Left kidney (tissue), 2 donors: ENCODE results near the gene FILIP1L. TPM values are rescaled to one million over a fixed set of nuclear protein-coding genes. Genes with fewer than 3 reads are reported as not detected.

Source experiments
- DNase-seq: peaks from one replicate; pipeline ENCODE4 v3.0.0-alpha.2; 2013
- polyA plus RNA-seq: library from polyadenylated mRNA; unstranded; fragments of 120-200 nt; gene quantifications from one replicate; pipeline ENCODE4 v1.2.1, GENCODE V29; 2013; ENCODE audit not compliant: insufficient read length

Gene FILIP1L
- polyA plus RNA-seq, 1 donor: 16.3 TPM

DNA sequence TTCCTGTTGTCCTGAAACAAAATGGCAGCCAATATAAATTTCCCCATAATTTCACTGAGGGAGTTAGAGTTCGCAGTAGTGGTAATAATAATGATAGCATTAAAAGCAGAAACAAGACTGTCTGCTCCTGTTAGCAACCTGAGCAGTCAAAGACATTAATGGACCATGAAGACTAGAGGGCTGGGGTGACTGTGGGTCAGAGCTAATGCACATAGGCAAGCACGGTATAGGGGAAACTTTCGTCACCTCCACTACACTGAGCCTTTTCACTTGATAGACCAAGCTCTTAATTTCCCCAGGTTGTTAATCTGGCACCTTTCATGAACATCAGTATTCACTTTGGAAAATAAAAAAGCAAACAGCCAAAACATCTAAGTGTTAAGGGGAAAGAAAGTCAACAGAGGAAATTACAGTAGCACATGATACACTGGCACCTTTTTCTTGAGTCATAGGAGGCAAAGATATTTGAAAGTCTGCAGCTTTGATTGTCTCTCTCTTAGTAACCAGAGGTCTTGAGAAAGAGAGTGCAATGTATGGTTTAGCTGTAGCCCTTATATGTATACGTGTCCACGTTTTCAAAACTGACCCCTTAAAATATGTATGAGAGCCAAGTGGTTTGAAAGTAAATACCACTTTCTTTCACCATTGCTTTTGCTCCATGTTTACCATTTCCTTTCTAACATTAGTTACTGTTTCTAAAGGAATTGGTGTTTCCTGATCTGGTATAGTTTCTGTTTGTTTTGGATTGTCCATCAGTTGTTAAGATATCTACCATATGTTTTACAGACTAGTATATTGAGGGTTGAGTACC is 104.8 kb downstream of the FILIP1L start:
- peak; percentile 46 for DNase-seq

DNA sequence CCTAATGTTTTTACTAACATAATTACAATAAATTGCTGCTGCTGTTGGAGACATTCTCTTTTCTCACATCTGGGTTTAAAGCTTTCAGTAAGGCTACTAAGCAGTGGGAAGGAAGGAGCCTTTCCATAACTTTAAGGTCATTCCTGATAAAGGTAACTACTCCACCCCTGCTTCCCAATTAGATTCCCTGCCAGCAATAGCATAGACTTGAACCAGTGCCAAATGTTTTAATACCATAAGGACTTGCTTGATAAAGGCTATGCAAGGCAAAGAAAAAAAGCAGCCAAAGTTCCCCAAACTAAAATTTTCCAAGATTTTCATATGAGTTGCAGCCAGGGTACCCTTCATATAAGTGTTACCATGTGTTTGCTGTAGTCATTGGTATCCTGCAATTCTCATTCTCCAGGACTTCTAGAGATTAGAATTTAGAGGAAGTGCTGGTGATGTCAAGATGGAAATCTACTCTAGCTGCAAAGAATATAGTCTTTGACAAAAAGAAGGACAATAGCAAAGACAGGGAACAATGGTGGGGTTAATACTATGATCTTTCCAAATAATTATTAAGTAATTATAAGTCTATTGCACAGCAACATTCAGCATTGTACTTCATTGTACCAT is 106.1 kb downstream of the FILIP1L start:
- no peak for DNase-seq

DNA sequence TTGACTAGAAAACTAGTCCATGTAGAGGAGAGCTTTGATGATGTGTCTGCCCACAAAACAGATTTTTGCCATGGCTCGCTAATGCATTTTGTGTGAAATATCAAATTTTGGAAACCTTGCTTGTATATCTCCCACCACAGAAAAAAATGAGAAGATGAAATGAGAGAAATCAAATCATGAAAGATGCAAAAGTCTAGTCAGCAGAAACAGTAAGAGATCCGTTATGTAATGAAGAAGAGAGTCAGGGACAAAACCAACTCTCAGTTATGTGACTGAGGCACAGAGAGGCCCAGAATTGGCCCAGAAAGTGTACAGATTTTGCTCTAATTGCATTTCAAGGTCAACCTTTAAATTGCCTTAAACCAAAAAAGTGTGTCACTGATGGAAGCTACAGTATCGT is 107.0 kb downstream of the FILIP1L start:
- DNase-seq: no peak

DNA sequence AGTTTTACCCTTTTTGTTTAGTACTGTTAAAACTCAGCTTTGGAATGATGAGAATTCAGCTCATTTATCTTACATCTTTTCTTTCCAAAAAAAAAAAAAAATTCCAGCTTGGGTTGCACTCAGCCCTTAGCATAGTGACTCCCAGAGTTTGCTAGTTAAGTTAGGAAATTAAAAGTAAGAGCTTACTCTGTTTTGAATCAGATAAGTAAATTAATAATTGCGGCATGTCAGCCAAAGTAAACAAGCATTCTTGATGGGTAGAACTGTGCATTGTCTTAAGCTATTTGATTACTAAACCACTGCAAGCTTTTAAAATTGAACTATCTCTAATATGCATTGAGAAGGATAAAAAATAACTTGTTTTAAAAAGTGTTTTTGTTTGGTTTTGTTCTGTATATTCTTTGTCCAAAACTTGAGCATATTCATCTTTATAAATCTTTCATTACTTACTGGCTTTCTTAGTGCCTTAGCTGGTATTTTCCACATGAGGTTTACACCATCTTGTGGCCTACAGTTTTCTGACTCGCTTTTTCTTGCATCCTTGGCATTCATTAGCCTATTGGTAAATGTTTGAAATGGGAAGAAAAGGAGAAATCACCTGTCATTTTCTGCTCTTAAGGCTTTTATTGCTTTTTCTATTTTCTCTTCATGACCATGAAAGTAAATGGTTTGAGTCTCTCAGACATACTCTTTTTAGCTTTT is 107.6 kb downstream of the FILIP1L start:
- DNase-seq: no peak

DNA sequence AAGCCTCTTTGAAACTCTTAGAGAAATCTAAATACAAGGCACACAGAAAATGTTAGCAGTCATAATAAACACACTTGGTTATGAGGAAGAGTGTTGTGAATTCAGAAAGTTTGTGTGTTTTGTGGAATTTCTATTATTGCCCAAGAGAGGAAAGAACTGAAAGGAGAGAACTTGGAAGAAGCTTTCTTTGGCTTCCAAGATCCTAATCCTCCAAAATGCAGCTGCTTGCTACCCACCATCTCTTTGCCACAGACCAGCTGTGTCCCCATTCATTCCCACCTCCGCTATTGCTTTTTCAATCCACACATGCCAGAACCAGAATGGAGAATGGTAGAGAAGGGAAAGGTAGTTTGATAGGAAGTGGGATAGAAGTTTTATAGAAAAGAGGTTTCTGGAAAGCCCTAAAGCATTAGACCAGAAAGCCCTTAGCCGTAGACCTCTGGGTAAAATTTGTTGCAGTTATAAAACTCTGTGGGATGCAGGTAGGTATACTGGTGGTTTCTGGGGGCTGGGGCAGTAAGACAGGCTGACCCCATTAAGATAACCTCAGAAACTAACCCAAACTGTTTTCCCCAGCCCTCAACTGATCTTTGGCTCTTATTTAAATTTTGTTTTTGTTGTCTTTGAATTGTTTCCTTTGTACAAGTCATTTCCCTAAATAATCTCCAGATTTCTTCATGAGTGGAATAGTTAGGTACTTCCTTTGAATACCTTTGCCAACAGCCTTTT is 108.5 kb downstream of the FILIP1L start:
- no peak for DNase-seq

DNA sequence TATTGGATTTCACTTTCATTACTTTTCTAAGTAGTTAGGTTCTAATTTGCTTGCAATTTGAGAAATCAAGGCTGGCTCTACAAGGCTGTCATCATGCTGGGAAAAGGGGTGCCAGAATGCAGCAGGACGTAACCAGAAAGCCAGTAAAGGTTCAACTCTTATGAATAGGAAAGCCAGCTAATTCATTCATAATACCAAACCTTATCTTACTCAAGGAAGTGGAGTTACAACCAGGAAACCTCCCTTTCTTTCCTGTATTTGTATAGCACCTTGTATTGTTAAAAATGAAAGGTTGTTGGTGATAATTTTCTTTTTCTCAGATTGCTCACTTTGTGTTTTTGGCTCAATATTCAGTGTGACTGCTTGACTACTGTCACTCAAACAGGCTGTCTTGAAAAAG is 109.4 kb downstream of the FILIP1L start:
- DNase-seq: no peak

DNA sequence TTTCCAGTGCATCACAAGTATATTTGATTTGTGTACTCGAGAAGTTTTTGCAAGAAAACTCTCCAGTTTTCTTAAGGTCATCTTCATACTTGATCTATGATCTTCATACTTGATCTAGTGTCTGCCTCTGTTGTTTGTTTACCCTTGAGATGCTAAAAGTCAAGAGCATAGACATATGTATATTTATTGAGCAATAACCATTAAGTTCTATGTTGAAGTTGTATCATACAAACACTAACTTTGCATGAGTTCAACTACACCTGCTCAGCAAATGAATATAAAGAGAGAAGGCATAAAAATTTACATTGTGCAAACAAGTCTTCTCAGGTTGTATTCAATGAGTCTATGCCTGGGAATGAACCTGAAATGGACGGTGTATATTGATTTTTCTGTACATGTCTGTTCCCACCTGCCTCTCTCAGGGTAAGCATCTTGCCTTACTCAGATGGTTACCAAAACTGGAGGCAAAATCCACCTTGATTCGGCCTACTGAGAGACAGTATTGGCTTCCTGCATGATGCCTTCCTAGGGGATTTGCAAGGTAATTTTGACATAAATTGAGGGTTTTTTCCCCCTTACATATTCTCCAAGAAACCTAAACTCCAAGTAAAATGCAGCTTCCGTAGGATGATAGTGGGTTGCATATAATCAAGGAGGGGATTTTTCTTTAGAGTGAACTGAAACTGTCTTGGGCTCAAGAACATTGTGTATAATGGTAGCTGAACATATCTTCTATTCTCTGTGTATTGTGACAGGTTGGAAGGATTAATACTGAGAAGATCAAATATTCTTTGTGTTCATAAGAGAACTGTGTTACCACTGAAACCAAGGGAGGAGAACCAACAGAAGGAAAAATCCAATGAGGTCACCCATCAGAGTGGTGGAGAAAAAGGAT is 110.4 kb downstream of the FILIP1L start:
- no peak for DNase-seq

DNA sequence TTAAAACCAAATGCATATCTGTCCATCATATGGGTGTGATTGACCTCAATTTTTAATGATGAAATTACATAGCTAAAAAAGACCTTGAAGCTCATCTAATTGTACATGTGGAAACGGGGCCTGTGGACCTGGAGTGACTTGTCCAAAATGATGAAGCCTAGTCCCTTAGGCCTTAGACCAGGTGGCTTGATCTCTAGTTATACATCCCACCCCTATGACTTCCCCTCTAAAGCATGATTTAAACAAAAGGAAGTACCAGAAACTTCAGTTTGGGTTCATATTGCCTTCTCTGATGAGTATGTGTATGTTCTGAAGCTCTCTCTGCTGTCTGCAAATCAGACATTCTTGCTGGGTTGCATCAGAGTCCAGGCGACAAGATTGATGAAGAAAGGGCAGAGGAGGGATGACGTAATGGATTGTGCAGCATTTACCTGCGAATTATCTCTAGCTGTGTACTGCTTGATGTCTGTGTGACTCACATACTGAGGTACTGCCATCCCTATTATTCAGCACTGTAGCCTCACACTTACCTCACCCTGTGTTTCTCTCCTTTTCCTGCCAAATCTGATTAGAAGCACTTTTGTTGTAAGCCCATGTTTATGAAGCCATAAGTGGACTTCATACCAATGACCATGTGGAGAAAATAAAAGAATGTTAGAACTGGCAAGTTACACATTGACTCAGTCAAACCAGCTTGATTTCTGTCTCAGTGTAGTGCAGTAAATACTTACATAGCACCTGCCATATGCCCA is 111.5 kb downstream of the FILIP1L start:
- DNase-seq: no peak

DNA sequence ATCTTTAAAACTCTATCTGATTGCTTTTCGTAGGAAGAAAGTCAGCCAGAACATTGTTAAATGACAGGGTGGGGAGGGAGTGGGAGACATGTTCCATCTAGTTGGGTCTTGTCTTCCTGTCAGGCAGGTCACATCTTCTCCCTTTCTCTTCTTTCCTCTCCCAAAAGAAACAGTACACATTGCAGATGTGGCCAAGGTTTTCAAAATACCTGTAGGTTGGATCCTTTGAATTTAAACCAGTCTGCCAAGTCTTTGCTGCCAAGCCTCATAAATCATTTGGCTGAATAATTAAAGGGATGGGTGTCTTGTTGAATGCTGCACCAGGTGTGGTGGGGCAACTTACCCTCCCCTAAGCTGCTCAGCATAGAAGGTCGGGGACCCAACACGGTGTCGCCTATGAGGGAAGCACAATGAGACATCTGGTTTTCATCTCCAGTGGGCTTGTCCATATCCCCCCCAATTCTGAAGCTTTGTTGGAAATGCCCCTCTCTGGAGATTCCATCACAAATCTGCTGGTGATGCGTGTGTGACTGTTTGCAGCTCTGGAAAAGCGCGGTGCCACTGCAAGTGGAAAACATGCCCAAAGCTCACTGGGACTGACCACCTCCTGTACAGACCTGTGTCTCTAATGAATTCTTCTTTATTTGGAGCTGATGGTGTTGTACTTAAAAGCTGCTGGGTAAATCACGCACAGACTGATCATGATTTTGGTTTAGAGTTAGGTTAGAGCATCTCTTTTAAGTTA is 112.6 kb downstream of the FILIP1L start:
- no peak for DNase-seq

DNA sequence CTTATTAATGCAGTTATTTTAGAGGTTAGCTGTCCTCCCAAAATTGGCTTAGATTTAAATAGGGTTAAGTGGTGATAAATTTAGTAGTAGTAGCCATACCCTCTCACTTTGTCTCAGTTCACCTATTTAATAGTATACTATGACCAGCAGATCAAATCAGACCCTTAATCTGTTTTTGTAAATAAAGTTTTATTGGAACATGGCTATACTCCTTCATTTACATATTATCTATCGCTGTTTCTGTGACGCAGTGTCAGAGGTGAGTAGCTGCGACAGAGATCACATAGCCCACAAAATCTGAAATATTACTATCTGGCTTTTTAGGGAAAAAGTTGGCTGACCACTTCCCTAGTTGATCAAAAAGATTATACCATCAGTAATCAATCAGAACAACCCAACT is 113.2 kb downstream of the FILIP1L start:
- no peak for DNase-seq

DNA sequence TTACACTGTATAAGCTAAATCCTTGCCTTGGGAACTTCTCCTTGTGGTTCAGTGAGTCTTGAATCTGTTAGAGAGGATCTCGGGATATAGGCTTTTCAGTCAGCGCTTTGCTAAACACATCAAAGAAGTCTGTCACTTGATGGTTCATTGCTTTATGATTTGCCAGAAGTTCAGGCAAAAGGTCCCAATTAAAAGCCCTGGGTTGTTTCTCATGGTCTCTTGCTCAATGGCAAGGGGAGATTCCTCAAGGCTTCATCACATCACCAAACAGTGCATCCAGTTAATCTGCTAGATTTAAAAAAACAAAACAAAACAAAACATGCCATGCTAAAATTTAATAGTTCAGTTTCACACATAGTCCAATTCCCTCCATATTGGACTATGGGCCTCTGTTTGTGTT is 114.8 kb downstream of the FILIP1L start:
- DNase-seq: no peak

DNA sequence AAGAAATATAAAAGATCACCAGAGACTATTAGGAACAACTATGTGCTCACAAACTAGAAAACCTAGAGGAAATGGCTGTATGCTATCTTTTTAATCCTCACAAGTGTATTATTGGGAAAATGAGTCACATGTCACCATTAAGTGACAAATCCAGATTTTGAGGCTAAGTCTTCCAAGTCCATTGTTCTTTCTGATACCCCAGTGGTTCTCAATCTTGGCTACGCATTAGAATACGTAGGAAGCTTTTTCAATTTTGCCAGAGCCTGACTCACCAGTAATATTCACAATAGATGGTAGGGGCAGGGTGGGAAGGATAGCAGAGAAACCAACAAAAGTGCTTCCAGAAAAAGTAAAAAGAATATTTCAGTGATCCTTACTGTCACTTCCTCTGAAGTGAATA is 117.0 kb downstream of the FILIP1L start:
- no peak for DNase-seq

DNA sequence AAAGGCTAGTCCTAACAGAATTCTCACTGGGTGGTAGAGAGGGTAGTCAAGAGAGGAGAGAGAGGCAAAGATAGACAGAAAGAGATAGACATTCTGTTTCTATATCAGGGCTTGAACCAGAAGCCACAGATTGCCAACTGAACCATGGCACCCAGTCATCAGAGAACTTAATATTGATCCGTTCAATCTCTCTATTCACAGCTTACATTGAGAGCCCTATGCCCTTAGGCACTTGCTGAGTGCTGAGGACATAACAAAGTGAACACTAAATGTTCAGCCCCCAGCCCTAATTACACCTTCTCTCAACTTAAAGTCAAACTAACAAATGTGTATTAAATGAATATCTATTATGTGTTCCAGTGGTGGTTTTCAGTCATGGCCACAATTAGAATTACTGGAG is 124.1 kb downstream of the FILIP1L start:
- no peak for DNase-seq

DNA sequence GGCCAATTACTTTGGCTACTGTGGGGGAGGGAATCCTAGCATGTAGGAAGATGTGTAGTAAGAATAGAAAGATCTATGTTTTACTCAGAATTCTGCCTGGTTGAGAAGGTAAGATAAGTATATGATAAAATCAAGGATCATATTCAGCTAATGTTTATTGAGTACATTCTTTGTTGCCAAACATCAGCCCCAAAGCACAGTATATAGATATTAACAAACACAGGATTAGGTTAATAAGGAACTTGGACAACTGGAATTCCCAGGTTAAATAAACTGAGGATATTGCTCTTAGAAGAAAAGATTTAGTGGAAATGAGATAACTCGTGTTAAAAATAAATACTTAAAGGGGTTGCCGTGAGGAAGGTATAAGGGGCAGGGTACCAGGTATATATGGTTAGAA is 129.6 kb downstream of the FILIP1L start:
- DNase-seq: no peak

DNA sequence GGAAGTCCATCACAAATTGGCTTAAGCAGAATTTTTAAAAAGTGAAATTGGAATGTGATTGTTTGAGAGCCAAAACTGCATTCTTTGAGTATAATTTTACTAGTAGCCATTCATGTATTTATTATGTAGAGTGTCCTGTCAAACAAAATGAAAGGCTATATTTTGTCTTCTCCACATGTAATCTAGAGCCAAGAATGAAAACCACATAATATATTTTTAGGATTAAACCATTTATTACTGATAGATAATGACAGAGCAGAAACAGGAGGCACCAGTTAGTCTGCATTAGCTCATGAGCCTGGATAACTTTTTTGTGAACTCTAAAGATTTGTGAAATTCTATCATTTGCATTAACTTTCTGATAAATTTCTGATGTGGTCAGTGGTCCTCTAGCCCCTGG is 130.2 kb downstream of the FILIP1L start:
- no peak for DNase-seq

DNA sequence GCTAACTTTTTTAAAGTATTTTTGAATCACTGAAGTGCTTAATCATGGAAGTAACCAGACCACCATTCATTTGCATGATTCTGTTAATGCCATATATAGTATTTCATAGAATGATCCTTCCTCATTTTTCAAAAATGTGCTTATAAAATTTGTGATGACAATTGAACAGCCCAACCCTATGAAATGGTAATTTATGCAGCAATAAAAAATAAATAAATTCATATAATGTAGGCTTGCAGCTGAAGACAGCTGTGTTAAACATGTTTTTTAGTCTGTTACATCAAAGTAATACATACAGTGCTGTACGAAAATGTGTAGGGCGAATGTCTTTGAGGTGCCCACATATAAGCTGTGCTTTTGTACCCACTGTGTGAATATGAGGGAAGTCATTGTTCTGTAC is 131.7 kb downstream of the FILIP1L start:
- no peak for DNase-seq

DNA sequence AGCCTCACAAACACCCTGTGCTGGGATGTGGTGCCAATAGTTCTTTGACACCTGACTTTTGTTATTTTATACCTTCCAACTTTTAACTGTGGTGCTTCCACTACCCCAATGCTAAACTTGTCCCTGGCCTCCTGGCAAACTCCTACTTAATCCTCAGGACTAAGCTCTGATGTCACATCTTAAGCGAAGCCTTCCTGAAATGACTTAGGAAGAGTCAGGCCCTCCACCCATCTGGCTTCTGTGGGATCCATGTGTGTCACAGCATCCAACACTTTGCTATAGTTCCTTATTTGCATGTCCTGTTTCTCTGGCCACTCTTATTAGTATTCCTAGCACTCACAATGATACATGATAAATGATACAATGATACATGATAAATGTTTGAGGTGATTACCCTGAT is 133.2 kb downstream of the FILIP1L start:
- DNase-seq: no peak

DNA sequence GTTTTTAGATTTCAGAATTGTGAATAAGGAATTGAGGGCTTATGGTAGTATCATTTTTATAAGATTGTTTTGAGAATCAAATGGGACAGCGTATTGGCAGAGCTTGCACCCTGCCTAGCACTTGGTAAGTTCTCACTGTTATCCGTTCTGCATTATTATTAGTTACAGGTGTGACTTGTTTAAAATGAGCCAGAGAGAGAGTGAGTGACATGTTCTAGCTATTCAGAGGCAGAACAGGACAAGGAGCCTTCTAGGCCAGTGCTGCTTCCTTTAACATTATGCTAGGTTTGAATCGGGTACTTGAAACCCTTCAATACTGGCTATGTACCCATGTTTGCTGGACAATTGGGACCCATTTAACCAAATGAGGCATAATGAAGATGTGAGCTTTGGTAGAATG is 133.7 kb downstream of the FILIP1L start:
- DNase-seq: no peak

DNA sequence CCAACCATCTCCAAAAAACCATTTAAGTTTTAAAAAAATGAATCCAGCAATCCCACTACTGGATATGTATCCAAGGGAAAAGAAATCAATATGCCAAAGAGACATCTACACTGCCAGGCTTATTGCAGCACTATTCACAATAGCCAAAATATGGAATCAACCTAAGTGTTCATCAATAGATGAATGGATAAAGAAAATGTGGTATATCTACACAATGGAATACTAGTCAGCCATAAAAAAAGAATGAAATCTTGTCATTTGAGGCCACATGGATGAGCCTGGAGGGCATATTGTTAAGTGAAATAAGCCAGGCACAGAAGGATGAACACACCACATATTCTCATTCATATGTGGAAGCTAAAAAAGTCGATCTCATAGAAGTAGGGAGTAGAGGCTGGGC is 136.1 kb downstream of the FILIP1L start:
- no peak for DNase-seq

DNA sequence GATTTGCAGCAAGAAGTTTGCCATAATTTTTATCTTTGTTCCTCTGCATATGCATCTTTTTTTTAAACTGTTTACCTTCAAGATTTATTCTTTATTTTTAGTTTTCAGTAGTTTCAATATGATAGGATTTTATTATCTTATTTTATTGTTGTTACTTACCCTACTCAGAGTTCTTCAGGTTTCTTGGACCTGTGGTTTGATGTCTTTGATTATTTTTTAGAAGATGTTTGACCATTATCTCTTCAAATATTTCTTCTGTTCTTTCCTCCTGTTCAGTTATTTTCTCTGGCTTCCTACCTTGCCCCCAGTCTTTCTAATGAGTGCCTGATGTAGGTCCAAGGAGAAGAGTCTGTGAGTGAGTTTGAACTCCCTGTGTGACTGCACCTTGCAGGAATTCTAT is 137.7 kb downstream of the FILIP1L start:
- no peak for DNase-seq
